Nephron (organoid): ENCODE results near the gene C1orf35.

Experiments used
- H3K27ac Mint-ChIP-seq, 3 experiments: 2 replicates each; pipeline ENCODE4 v1.8.0; 2020; ENCODE audit warnings: mixed read lengths in 3 of 3, mild to moderate bottlenecking in 2 of 3, moderate library complexity in 1 of 3
- H3K27me3 Mint-ChIP-seq: 2 replicates; pipeline ENCODE4 v1.8.0; 2021; ENCODE audit warnings: low read depth, mild to moderate bottlenecking, moderate library complexity, mixed read lengths
- H3K36me3 Mint-ChIP-seq: 2 replicates; pipeline ENCODE4 v1.8.0; 2020; ENCODE audit warnings: low read depth, mixed read lengths
- H3K4me1 Mint-ChIP-seq: 2 replicates; pipeline ENCODE4 v1.8.0; 2020; ENCODE audit warnings: mixed read lengths
- H3K4me3 Mint-ChIP-seq, 3 experiments: 2 replicates each; pipeline ENCODE4 v1.8.0; 2020; ENCODE audit warnings: mild to moderate bottlenecking in 3 of 3, mixed read lengths in 3 of 3, moderate library complexity in 2 of 3
- H3K9me3 Mint-ChIP-seq: 2 replicates; pipeline ENCODE4 v1.8.0; 2020; ENCODE audit warnings: mixed read lengths
- CTCF ChIP-seq, 3 experiments: fragments of 200-600 bp; sonication (generic); IDR thresholded peaks; one replicate each; pipeline ENCODE4 v1.5.0; 2021; ENCODE audit warnings: antibody characterized with exemption in 3 of 3; ENCODE audit not compliant: unreplicated experiment in 3 of 3

Gene C1orf35

GRCh38 chr1:228139931-228140723 lies 37.0 kb upstream of the C1orf35 start, which contains the start of gene GUK1:
Gene GUK1, plus strand, starts transcription at chr1:228140279. Its CDS starts 24 bp downstream, at chr1:228140303.
- Mint-ChIP-seq H3K36me3 (no peaks in the 10 kb centered on the region), H3K27ac (peak within 1 kb of the TSS; percentile 82 to 93 (median 93)), H3K4me1 (peaks cover 24% of the 10 kb centered on the region), H3K9me3 (no peaks in the 10 kb centered on the region), H3K4me3 (peak within 1 kb of the TSS; percentile 89 to 94 (median 91)), H3K27me3 (peaks cover 24% of the 10 kb centered on the region)
- peak in 2 of 3 experiments; percentile 40 for TF ChIP-seq CTCF (IDR thresholded peaks at IDR 0.05; ENCODE audit: unreplicated experiment in 3 of 3)

- Mint-ChIP-seq H3K27me3 (peaks cover 31% of the 10 kb centered on the region), H3K4me1 (peaks cover 24% of the 10 kb centered on the region), H3K36me3 (no peaks in the 10 kb centered on the region), H3K9me3 (no peaks in the 10 kb centered on the region), H3K27ac (peak overlapping the region; percentile 82 to 93 (median 93)), H3K4me3 (peak overlapping the region; percentile 89 to 94 (median 91))
- TF ChIP-seq CTCF (IDR thresholded peaks at IDR 0.05; ENCODE audit: unreplicated experiment in 3 of 3): no peak
These were observed 36.3 kb upstream of the C1orf35 start for GRCh38 chr1:228139406-228139930.

- H3K9me3 Mint-ChIP-seq: no peaks in the 10 kb centered on the region
- no peaks in the 10 kb centered on the region for H3K36me3 Mint-ChIP-seq
- TF ChIP-seq CTCF (IDR thresholded peaks at IDR 0.05; ENCODE audit: unreplicated experiment in 3 of 3): no peak
- H3K4me1 Mint-ChIP-seq: peaks cover 8% of the 10 kb centered on the region
- no peak overlapping the region for H3K4me3 Mint-ChIP-seq
- H3K27me3 Mint-ChIP-seq: peaks cover 39% of the 10 kb centered on the region
- no peak overlapping the region for H3K27ac Mint-ChIP-seq
These were observed 33.8 kb upstream of the C1orf35 start for GRCh38 chr1:228136901-228137300.

- no peak overlapping the region for H3K4me3 Mint-ChIP-seq
- TF ChIP-seq CTCF (IDR thresholded peaks at IDR 0.05; ENCODE audit: unreplicated experiment in 3 of 3): no peak
- H3K4me1 Mint-ChIP-seq: peaks cover 5% of the 10 kb centered on the region
- H3K27ac Mint-ChIP-seq: no peak overlapping the region
- peaks cover 52% of the 10 kb centered on the region for H3K27me3 Mint-ChIP-seq
- H3K9me3 Mint-ChIP-seq: no peaks in the 10 kb centered on the region
- H3K36me3 Mint-ChIP-seq: no peaks in the 10 kb centered on the region
These were observed 31.5 kb upstream of the C1orf35 start for GRCh38 chr1:228134591-228134990.

GRCh38 chr1:228131766-228132165 lies 28.6 kb upstream of the C1orf35 start:
- H3K4me1 Mint-ChIP-seq: peaks cover 5% of the 10 kb centered on the region
- TF ChIP-seq CTCF (IDR thresholded peaks at IDR 0.05; ENCODE audit: unreplicated experiment in 3 of 3): no peak
- H3K9me3 Mint-ChIP-seq: no peaks in the 10 kb centered on the region
- H3K4me3 Mint-ChIP-seq: no peak overlapping the region
- no peaks in the 10 kb centered on the region for H3K36me3 Mint-ChIP-seq
- H3K27ac Mint-ChIP-seq: peak overlapping the region in 1 of 3 experiments; percentile 48
- peaks cover 55% of the 10 kb centered on the region for H3K27me3 Mint-ChIP-seq
